ENCODE measurements around the gene DCTPP1. TPM values are rescaled to one million over a fixed set of nuclear protein-coding genes. Genes with fewer than 3 reads are reported as not detected.
A peak's percentile ranks its signal among the peaks of the same experiment; 100 is the strongest.

The DCTPP1 gene
- total and polyA plus RNA-seq, 9 of the 15 experiments (the other 6 are each of a cell fraction or from before 2014, with no cell fraction given) = 45.0 to 132 (median 80.6) TPM

- TF ChIP-seq, protein P1, sequence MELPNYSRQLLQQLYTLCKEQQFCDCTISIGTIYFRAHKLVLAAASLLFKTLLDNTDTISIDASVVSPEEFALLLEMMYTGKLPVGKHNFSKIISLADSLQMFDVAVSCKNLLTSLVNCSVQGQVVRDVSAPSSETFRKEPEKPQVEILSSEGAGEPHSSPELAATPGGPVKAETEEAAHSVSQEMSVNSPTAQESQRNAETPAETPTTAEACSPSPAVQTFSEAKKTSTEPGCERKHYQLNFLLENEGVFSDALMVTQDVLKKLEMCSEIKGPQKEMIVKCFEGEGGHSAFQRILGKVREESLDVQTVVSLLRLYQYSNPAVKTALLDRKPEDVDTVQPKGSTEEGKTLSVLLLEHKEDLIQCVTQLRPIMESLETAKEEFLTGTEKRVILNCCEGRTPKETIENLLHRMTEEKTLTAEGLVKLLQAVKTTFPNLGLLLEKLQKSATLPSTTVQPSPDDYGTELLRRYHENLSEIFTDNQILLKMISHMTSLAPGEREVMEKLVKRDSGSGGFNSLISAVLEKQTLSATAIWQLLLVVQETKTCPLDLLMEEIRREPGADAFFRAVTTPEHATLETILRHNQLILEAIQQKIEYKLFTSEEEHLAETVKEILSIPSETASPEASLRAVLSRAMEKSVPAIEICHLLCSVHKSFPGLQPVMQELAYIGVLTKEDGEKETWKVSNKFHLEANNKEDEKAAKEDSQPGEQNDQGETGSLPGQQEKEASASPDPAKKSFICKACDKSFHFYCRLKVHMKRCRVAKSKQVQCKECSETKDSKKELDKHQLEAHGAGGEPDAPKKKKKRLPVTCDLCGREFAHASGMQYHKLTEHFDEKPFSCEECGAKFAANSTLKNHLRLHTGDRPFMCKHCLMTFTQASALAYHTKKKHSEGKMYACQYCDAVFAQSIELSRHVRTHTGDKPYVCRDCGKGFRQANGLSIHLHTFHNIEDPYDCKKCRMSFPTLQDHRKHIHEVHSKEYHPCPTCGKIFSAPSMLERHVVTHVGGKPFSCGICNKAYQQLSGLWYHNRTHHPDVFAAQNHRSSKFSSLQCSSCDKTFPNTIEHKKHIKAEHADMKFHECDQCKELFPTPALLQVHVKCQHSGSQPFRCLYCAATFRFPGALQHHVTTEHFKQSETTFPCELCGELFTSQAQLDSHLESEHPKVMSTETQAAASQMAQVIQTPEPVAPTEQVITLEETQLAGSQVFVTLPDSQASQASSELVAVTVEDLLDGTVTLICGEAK (IDR thresholded peaks at IDR 0.05) = peak; percentile 52; the same call in 1 of the 2 replicates
- TF ChIP-seq, protein P1 (CRISPR knock-in tag; IDR thresholded peaks at IDR 0.05) = no peak
- TF ChIP-seq, protein P2, sequence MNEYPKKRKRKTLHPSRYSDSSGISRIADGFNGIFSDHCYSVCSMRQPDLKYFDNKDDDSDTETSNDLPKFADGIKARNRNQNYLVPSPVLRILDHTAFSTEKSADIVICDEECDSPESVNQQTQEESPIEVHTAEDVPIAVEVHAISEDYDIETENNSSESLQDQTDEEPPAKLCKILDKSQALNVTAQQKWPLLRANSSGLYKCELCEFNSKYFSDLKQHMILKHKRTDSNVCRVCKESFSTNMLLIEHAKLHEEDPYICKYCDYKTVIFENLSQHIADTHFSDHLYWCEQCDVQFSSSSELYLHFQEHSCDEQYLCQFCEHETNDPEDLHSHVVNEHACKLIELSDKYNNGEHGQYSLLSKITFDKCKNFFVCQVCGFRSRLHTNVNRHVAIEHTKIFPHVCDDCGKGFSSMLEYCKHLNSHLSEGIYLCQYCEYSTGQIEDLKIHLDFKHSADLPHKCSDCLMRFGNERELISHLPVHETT (CRISPR knock-in tag; conservative IDR thresholded peaks at IDR 0.05 in 1 of 2, IDR thresholded peaks at IDR 0.05 in 1 of 2) = no peak
- TF ChIP-seq, protein P3, sequence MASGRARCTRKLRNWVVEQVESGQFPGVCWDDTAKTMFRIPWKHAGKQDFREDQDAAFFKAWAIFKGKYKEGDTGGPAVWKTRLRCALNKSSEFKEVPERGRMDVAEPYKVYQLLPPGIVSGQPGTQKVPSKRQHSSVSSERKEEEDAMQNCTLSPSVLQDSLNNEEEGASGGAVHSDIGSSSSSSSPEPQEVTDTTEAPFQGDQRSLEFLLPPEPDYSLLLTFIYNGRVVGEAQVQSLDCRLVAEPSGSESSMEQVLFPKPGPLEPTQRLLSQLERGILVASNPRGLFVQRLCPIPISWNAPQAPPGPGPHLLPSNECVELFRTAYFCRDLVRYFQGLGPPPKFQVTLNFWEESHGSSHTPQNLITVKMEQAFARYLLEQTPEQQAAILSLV (tag; IDR thresholded peaks at IDR 0.05) = no peak
- no peak for TF ChIP-seq U2AF2 (optimal IDR thresholded peaks at IDR 0.05; ENCODE audit: low read depth, low read length)
- no peak for TF ChIP-seq POLR2H (tag; IDR thresholded peaks at IDR 0.05; ENCODE audit: low read depth)
- no peak for TF ChIP-seq ZNF24 (IDR thresholded peaks at IDR 0.05)
- no peak for TF ChIP-seq BRF1 (IDR thresholded peaks at IDR 0.05; ENCODE audit: borderline replicate concordance, extremely low read depth, insufficient read length)
- no peak for TF ChIP-seq XRCC4 (IDR thresholded peaks at IDR 0.05; ENCODE audit: extremely low read depth, insufficient read depth, insufficient read length)
- 0 out of 2 replicates have a peak, but pooled peaks have one; percentile 29 for TF ChIP-seq FOXJ2 (tag; IDR thresholded peaks at IDR 0.05)
- TF ChIP-seq RNF2 (IDR thresholded peaks at IDR 0.05) = no peak
- no peak for TF ChIP-seq PRDM10 (IDR thresholded peaks at IDR 0.05; ENCODE audit: partially characterized antibody)
- no peak for TF ChIP-seq TEAD4 (IDR thresholded peaks at IDR 0.05; ENCODE audit: low read length)
- TF ChIP-seq TEAD4 (CRISPR knock-in tag; IDR thresholded peaks at IDR 0.05; ENCODE audit: borderline replicate concordance) = no peak
Measured at GRCh38 chr16:30429418-30429677, 482 bp downstream of the DCTPP1 start (continued).

All from K562 (cell line).